Erythroblast (primary cell): ENCODE results near the gene RBM28.

Source experiments
- DNase-seq, 2 experiments: peaks; one replicate each; lab custom pipeline; 2025; lab: John Stamatoyannopoulos, UW
- GATA1 ChIP-seq: IDR thresholded peaks from 2 replicates; pipeline ENCODE4 v1.6.1; 2011; ENCODE audit warnings: low read depth, mild to moderate bottlenecking, control low read depth, low read length, moderate library complexity
- POLR2A ChIP-seq: IDR thresholded peaks from 2 replicates; pipeline ENCODE4 v1.6.1; 2011; ENCODE audit warnings: mild to moderate bottlenecking, low read length

RBM28 gene

GRCh38 chr7:128381161-128381821 lies 37.6 kb upstream of the RBM28 start:
- peak; percentile 47 to 64 for DNase-seq
- TF ChIP-seq POLR2A = no peak
- TF ChIP-seq GATA1 = no peak

- no peak for DNase-seq
- TF ChIP-seq GATA1 = no peak
- no peak for TF ChIP-seq POLR2A
These were observed 36.9 kb upstream of the RBM28 start for GRCh38 chr7:128380483-128381106.

DNA sequence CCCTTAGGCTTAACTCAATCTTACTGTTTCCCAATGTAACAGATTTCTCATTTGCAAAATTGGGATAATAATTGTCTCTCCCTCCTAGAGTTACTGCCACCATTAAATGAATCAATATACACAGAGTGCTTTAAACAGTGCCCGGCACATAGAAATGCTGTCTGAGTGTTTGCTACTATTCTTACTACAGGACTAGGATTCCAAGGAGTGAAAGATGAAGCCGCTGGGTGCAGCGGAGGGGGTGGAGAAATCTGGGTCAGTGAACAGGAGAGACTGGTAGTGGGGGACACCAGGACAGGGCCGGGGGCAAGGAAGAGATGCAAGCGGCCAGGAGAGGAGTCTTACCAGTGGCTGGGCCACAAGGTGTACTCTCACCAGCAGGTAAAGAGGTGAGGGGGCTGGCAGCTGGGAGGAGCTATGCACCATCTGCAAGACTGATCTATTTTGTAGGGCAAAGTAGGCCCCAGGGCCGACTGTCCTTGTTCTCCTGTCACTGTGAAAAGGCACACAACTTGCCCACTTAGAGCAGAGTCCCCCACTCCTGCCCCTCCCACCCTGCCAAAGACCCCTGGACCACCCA lies 36.3 kb upstream of the RBM28 start:
- TF ChIP-seq GATA1 = no peak
- no peak for TF ChIP-seq POLR2A
- DNase-seq = no peak

GRCh38 chr7:128378637-128379036 lies 34.9 kb upstream of the RBM28 start:
- TF ChIP-seq GATA1 (no peak), POLR2A (no peak)
- DNase-seq = no peak

- no peak for DNase-seq
- no peak for TF ChIP-seq GATA1
- no peak for TF ChIP-seq POLR2A
These were observed 32.4 kb upstream of the RBM28 start for GRCh38 chr7:128376077-128376476.

DNA sequence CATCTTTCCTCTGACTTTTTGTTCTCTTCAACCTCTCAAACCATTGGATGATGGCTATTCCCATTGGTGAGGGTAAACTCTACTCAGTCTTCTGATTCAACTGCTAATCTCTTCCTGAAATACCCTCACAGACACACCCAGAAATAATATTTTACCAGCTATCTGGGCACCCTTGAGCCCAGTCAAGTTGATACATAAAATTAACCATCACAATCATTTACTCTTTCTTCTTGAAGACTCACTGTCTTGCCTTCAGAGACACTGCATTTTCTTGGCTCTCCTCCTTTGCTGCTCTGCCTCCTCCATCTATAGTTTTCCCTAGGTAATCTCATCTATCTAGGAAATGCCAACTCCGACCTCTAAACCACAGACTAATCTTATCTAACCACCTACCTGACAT lies 30.3 kb upstream of the RBM28 start:
- DNase-seq = no peak
- no peak for TF ChIP-seq GATA1
- TF ChIP-seq POLR2A = no peak

DNA sequence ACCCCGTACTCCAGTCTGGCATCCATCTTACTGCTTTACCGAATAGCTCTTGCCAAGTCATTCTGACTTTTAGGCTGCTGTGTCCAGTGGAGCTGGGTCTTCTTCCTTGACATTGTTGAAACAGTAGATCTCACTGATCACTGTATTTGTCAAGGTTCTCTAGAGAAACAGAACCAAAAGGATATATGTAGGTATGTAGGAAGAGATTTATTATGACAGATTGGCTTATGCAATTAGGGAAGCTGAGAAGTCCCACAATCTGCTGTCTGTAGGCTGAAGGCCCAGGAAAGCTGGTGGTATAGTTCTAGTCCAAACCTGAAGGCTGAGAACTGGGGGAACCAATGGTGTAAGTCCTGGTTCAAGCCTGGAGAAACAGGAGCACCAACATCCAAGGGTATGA lies 29.9 kb upstream of the RBM28 start:
- DNase-seq = no peak

DNA sequence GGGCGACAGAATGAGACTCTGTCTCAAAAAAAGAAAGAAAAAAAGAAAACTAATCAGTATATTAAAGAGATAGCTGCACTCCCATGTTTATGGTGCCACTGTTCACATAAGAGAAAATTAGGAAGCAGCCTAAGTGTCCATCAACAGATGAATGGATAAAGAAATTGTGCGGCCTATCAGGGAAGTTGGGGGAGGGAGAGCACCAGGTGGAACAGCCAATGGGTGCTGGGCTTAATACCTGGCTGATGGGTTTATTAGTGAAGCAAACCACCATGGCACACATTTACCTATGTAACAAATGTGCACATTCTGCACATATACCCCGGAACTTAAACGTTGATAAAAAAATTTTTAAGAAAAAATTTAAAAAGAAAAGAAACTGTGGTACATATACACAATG lies 26.8 kb upstream of the RBM28 start:
- no peak for DNase-seq
- TF ChIP-seq GATA1 (no peak), POLR2A (no peak)

More for the DNA sequence above, 29.9 kb upstream of the RBM28 start:
- TF ChIP-seq GATA1 (no peak), POLR2A (no peak)

- DNase-seq = no peak
- TF ChIP-seq GATA1 = no peak
- no peak for TF ChIP-seq POLR2A
These were observed 23.3 kb upstream of the RBM28 start for GRCh38 chr7:128366986-128367385.

DNA sequence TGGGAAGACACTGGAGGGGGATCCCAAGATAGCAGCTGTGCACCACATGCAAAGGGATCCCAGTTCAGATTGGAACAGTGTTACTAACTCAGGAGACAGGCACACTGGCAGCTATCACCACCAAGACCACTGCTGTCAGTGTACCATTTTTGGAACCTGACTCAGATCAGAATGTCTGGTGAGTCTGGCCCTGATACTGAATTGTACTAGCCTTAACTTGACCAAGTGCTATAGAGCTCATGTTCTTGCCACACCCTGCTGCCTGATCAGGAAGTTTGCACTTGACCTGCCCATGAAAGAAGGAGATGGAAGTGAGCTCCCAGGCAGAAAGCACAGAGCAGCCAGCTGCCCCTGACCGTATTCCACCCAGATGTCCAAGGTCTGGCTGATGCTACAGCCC lies 22.6 kb upstream of the RBM28 start:
- TF ChIP-seq POLR2A = no peak
- no peak for TF ChIP-seq GATA1
- DNase-seq = no peak

DNA sequence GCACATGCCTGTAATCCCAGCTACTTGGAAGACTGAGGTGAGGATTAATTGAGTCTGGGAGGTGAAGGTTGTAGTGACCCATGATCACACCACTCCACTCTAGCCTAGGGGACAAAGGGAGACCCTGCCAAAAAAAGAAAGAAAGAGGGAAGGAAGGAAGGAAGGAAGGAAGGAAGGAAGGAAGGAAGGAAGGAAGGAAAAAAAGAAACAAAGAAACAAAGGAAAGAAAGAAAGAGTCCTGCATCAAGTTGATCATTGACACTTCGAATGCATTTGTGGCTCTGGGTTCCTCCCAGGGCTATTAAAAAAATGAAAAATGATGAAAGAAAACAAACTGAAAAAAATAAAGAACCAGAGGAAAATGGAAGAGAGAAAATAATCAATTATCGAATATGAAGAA lies 21.7 kb upstream of the RBM28 start:
- TF ChIP-seq POLR2A = no peak
- no peak for TF ChIP-seq GATA1
- no peak for DNase-seq

DNA sequence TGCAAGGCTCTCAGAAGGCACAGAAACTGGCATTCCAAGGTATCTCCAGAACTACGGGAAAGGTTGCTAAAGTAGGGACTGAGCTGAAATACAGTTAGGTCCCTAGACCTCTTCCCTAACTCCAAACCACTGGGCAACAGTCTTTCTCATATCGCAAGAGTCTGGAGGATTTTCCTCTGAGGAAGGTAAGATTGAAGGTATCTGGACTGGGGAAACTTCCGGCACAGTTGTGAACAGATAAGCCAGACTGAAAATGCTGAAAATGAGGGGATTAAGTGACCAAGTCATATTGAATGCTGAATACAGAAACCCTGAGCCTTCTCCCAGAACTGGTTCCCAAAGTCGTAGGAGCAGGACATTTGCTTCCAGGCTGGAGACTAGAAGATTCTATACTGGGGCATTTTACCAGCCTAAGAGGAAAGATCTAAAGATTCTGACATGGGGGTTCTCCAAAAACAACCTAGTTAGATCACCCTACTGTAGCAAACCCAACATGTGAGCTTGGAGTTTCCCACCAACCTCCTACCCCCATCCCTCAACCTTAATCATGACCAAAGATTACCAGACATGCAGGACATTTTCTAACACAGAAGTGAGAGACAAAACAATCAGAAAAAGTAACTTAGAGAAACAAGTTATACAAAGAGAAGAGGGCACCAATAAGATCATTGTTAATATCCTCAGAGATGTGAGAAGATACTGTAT lies 20.6 kb upstream of the RBM28 start:
- DNase-seq = no peak
- TF ChIP-seq GATA1 (no peak), POLR2A (no peak)

DNA sequence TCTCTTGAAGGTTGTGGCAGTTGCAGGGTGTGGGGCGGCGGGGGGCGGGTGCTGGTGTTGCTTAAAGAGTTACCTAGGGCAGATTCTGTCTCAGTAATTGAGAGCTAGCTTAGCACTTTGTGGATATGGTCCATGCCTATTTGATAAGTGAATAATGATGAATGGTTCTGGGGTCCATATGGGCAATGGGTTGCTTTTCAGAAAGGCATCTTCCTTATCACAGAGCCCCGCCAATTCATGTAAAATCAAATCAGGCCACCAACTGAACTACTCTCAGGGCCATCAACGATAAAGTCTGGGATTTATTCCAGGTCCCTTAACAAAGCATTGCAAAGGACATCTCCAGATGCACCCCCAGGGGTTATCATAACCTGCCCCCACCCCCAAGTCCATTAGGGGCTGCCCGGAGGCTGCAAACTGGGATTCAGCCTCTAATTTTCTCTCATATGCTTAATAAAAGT lies 19.6 kb upstream of the RBM28 start:
- no peak for DNase-seq
- TF ChIP-seq POLR2A = no peak
- no peak for TF ChIP-seq GATA1

- no peak for TF ChIP-seq GATA1
- no peak for TF ChIP-seq POLR2A
- no peak for DNase-seq
These were observed 19.0 kb upstream of the RBM28 start for GRCh38 chr7:128362670-128363069.
